K562 (cell line): ENCODE measurements around the gene PCYT1A.

Experiments
- ARID2 ChIP-seq: fragments of 450-650 bp; IDR thresholded peaks from 2 replicates; pipeline ENCODE4 v1.6.1; 2017; ENCODE audit warnings: antibody characterized with exemption, mild to moderate bottlenecking
- COPS2 ChIP-seq: fragments of 450-650 bp; conservative IDR thresholded peaks from 2 replicates; pipeline ENCODE4 v1.6.1; 2016; ENCODE audit warnings: mild to moderate bottlenecking, moderate library complexity
- EZH2 ChIP-seq: IDR thresholded peaks from 2 replicates; pipeline ENCODE4 v1.6.1; 2012; ENCODE audit warnings: low read depth, mild to moderate bottlenecking, inconsistent platforms, low read length, borderline replicate concordance
- PCBP1 ChIP-seq: fragments of 200-400 bp; formaldehyde crosslinking; IDR thresholded peaks from 2 replicates; pipeline ENCODE4 v1.6.1; 2018; ENCODE audit warnings: mild to moderate bottlenecking, low read depth, low read length; ENCODE audit not compliant: poor library complexity, severe bottlenecking
- POLR2AphosphoS5 ChIP-seq: IDR thresholded peaks from 2 replicates; pipeline ENCODE4 v1.6.1; 2011; ENCODE audit warnings: mild to moderate bottlenecking, low read depth, low read length, moderate library complexity; ENCODE audit not compliant: control insufficient read depth, insufficient read depth
- PYGO2 ChIP-seq: fragments of 450-650 bp; IDR thresholded peaks from 2 replicates; pipeline ENCODE4 v1.6.1; 2016; ENCODE audit warnings: mild to moderate bottlenecking, missing genetic modification characterization, moderate library complexity, missing compliant biosample characterization
- SAFB2 ChIP-seq: fragments of 200-400 bp; formaldehyde crosslinking; IDR thresholded peaks from 2 replicates; pipeline ENCODE4 v1.6.1; 2018; ENCODE audit warnings: borderline replicate concordance, low read length, low read depth, moderate library complexity; ENCODE audit not compliant: severe bottlenecking
- SMARCC2 ChIP-seq: fragments of 450-650 bp; IDR thresholded peaks from 2 replicates; pipeline ENCODE4 v1.6.1; 2017; ENCODE audit warnings: antibody characterized with exemption, moderate library complexity, mild to moderate bottlenecking, low read depth
- TBL1XR1 ChIP-seq, 2 experiments: IDR thresholded peaks; 2 replicates each; pipeline ENCODE4 v1.6.1; 2012; ENCODE audit warnings: improper control_type of control experiment in 2 of 2, low read length in 2 of 2, mild to moderate bottlenecking in 1 of 2
- TCF7 ChIP-seq: sonication (generic); IDR thresholded peaks from 2 replicates; pipeline ENCODE4 v1.6.1; 2016; ENCODE audit warnings: antibody characterized with exemption, borderline replicate concordance
- TSC22D4 ChIP-seq: fragments of 450-650 bp; IDR thresholded peaks from 2 replicates; pipeline ENCODE4 v1.6.1; 2016; ENCODE audit warnings: missing genetic modification characterization, missing biosample characterization, control low read depth
- TF ChIP-seq, protein P1 (sequence below), 3 experiments: IDR thresholded peaks in 2 of 3; conservative IDR thresholded peaks in 1 of 3; 2 replicates each; pipeline ENCODE4 v1.5.1; 2011 to 2012; ENCODE audit warnings: low read length in 3 of 3, mild to moderate bottlenecking in 3 of 3, control low read depth in 2 of 3, improper control_type of control experiment in 1 of 3, inconsistent platforms in 1 of 3, low read depth in 1 of 3, mixed read lengths in 1 of 3, moderate library complexity in 1 of 3; ENCODE audit not compliant: insufficient read depth in 2 of 3
- TF ChIP-seq, protein P2 (sequence below): sonication (generic); formaldehyde crosslinking; IDR thresholded peaks from 2 replicates; pipeline ENCODE4 v1.8.0; 2022; ENCODE audit warnings: missing genetic modification reagents, mild to moderate bottlenecking, moderate library complexity, borderline replicate concordance
- TF ChIP-seq, protein P3 (sequence below): fragments of 450-650 bp; IDR thresholded peaks from 2 replicates; pipeline ENCODE4 v1.7.1; 2018; ENCODE audit warnings: mild to moderate bottlenecking, low read depth; ENCODE audit not compliant: partially characterized antibody

DNA sequence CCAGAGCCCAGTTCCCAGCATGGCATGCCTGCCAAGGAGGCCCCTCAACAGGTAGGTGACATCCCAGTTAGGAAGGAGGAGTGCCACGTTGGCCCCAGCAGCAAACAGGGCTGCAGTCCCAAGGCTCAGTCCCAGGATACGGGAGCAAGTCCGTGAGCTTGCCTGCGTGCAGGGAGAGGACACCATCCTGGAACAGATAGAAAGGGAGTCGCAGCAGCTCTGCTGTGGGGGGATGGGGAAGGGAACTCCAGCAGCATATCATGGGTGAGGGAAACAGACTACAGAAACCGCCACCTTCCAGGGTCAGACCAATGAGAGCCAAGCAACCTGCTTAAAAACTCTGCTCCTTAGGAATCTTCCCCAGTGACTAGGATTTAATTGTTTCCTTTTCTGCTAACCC lies 39.9 kb upstream of the PCYT1A start:
- no peak for TF ChIP-seq SAFB2
- TF ChIP-seq, protein P1, sequence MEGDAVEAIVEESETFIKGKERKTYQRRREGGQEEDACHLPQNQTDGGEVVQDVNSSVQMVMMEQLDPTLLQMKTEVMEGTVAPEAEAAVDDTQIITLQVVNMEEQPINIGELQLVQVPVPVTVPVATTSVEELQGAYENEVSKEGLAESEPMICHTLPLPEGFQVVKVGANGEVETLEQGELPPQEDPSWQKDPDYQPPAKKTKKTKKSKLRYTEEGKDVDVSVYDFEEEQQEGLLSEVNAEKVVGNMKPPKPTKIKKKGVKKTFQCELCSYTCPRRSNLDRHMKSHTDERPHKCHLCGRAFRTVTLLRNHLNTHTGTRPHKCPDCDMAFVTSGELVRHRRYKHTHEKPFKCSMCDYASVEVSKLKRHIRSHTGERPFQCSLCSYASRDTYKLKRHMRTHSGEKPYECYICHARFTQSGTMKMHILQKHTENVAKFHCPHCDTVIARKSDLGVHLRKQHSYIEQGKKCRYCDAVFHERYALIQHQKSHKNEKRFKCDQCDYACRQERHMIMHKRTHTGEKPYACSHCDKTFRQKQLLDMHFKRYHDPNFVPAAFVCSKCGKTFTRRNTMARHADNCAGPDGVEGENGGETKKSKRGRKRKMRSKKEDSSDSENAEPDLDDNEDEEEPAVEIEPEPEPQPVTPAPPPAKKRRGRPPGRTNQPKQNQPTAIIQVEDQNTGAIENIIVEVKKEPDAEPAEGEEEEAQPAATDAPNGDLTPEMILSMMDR (IDR thresholded peaks at IDR 0.05 in 2 of 3, conservative IDR thresholded peaks at IDR 0.05 in 1 of 3; ENCODE audit: insufficient read depth in 2 of 3, low read depth in 1 of 3, low read length in 3 of 3), result no peak
- TF ChIP-seq PCBP1, result no peak
- TF ChIP-seq SMARCC2, result no peak
- no peak for TF ChIP-seq ARID2
- TF ChIP-seq, protein P2, sequence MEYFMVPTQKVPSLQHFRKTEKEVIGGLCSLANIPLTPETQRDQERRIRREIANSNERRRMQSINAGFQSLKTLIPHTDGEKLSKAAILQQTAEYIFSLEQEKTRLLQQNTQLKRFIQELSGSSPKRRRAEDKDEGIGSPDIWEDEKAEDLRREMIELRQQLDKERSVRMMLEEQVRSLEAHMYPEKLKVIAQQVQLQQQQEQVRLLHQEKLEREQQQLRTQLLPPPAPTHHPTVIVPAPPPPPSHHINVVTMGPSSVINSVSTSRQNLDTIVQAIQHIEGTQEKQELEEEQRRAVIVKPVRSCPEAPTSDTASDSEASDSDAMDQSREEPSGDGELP (CRISPR knock-in tag), result no peak
- TF ChIP-seq TBL1XR1 (IDR thresholded peaks at IDR 0.05; ENCODE audit: low read length in 2 of 2), result no peak
- no peak for TF ChIP-seq TCF7
- no peak for TF ChIP-seq POLR2AphosphoS5
- no peak for TF ChIP-seq TSC22D4 (tag)
- TF ChIP-seq, protein P3, sequence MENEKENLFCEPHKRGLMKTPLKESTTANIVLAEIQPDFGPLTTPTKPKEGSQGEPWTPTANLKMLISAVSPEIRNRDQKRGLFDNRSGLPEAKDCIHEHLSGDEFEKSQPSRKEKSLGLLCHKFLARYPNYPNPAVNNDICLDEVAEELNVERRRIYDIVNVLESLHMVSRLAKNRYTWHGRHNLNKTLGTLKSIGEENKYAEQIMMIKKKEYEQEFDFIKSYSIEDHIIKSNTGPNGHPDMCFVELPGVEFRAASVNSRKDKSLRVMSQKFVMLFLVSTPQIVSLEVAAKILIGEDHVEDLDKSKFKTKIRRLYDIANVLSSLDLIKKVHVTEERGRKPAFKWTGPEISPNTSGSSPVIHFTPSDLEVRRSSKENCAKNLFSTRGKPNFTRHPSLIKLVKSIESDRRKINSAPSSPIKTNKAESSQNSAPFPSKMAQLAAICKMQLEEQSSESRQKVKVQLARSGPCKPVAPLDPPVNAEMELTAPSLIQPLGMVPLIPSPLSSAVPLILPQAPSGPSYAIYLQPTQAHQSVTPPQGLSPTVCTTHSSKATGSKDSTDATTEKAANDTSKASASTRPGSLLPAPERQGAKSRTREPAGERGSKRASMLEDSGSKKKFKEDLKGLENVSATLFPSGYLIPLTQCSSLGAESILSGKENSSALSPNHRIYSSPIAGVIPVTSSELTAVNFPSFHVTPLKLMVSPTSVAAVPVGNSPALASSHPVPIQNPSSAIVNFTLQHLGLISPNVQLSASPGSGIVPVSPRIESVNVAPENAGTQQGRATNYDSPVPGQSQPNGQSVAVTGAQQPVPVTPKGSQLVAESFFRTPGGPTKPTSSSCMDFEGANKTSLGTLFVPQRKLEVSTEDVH, result no peak
- TF ChIP-seq COPS2, result no peak
- no peak for TF ChIP-seq EZH2
- no peak for TF ChIP-seq PYGO2 (tag)
